ENCODE data around the gene SLC25A15.

GRCh38 chr13:40776232-40776631 lies 13.2 kb upstream of the SLC25A15 start:
- TF ChIP-seq, protein P1, sequence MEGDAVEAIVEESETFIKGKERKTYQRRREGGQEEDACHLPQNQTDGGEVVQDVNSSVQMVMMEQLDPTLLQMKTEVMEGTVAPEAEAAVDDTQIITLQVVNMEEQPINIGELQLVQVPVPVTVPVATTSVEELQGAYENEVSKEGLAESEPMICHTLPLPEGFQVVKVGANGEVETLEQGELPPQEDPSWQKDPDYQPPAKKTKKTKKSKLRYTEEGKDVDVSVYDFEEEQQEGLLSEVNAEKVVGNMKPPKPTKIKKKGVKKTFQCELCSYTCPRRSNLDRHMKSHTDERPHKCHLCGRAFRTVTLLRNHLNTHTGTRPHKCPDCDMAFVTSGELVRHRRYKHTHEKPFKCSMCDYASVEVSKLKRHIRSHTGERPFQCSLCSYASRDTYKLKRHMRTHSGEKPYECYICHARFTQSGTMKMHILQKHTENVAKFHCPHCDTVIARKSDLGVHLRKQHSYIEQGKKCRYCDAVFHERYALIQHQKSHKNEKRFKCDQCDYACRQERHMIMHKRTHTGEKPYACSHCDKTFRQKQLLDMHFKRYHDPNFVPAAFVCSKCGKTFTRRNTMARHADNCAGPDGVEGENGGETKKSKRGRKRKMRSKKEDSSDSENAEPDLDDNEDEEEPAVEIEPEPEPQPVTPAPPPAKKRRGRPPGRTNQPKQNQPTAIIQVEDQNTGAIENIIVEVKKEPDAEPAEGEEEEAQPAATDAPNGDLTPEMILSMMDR (IDR thresholded peaks at IDR 0.05; ENCODE audit: poor library complexity) = no peak
- no peak for TF ChIP-seq EZH2 (IDR thresholded peaks at IDR 0.05; ENCODE audit: borderline replicate concordance)
- TF ChIP-seq EZH2phosphoT487 (IDR thresholded peaks at IDR 0.05; ENCODE audit: low read depth, severe bottlenecking, unreplicated experiment) = no peak

Data from hepatocyte (in vitro differentiated cells).